Mucosa of gallbladder (tissue), 1 donor: ENCODE measurements around the gene CCDC121. TPM values are rescaled to one million over a fixed set of nuclear protein-coding genes. Genes with fewer than 3 reads are reported as not detected.

Experiments used
- DNase-seq: peaks from one replicate; pipeline ENCODE4 v3.0.0-alpha.2; 2020; ENCODE audit warnings: low spot score
- total RNA-seq: library from RNA; stranded (reverse); gene quantifications from one replicate; pipeline ENCODE4 v1.2.1, GENCODE V29; 2021
- donor health status: DM: no; HTN: no; CAD: no.

The CCDC121 gene
- total RNA-seq, 1 donor from 2014 or later, result 4.7 TPM

GRCh38 chr2:27582129-27582694 is 46.6 kb downstream of the CCDC121 start:
- no peak for DNase-seq

- DNase-seq, result no peak
These were observed 47.2 kb downstream of the CCDC121 start for GRCh38 chr2:27581417-27582128.

Other genes starting within 250 kb of the CCDC121 start
- 25.6 TPM for gene ZNF513, start 248.3 kb downstream of the CCDC121 start, total RNA-seq
- 56.7 TPM for gene PPM1G, start 219.4 kb downstream of the CCDC121 start, total RNA-seq
- 90.1 TPM for gene NRBP1, start 200.4 kb downstream of the CCDC121 start, total RNA-seq
- gene KRTCAP3, start 186.6 kb downstream of the CCDC121 start, total RNA-seq, result 65.7 TPM
- gene IFT172, start 139.3 kb downstream of the CCDC121 start, total RNA-seq, result 54.4 TPM
- 13.4 TPM for gene FNDC4, start 133.8 kb downstream of the CCDC121 start, total RNA-seq
- gene GCKR, start 132.2 kb downstream of the CCDC121 start, total RNA-seq, result 7.6 TPM
- 32.6 TPM for gene ZNF512, start 46.0 kb downstream of the CCDC121 start, total RNA-seq
- 24.2 TPM for gene GPN1, start within 50 bp of the CCDC121 start, total RNA-seq
- gene SUPT7L, start 34.6 kb upstream of the CCDC121 start, total RNA-seq, result 34.8 TPM
- 17.4 TPM for gene SLC4A1AP, start 34.9 kb upstream of the CCDC121 start, total RNA-seq
- gene MRPL33, start 142.7 kb upstream of the CCDC121 start, total RNA-seq, result 78.5 TPM